Activated CD8-positive, alpha-beta memory T cell treated with anti-CD3 and anti-CD28 coated beads, Interleukin-2, amount 10 ng/mL, durations not matched to agents 7 days and 5 days (primary cell): ENCODE results near the gene PNKD. TPM values are rescaled to one million over a fixed set of nuclear protein-coding genes. Genes with fewer than 3 reads are reported as not detected.
A peak's percentile ranks its signal among the peaks of the same experiment; 100 is the strongest.

Experiments used
- ATAC-seq: fragments of 150-1000 bp; cut with Tn5 transposase; one replicate; pipeline ENCODE4 v1.10.0; 2021; ENCODE audit warnings: moderate library complexity
- CTCF ChIA-PET: fragments of 350-600 bp; sonication (Branson Sonifier 250); formaldehyde crosslinking; loops from one replicate; lab custom pipeline; 2021; ENCODE audit warnings: antibody characterized with exemption; lab: Charles Lee
- DNase-seq: peaks from one replicate; pipeline ENCODE4 v3.0.0-alpha.2; 2020
- H3K27ac Mint-ChIP-seq: one replicate; pipeline ENCODE4 v1.8.0; 2021; ENCODE audit warnings: mild to moderate bottlenecking, mixed read lengths
- H3K27me3 Mint-ChIP-seq: one replicate; pipeline ENCODE4 v1.8.0; 2021; ENCODE audit warnings: mixed read lengths
- H3K36me3 Mint-ChIP-seq: one replicate; pipeline ENCODE4 v1.8.0; 2021; ENCODE audit warnings: mild to moderate bottlenecking, mixed read lengths
- H3K4me1 Mint-ChIP-seq: one replicate; pipeline ENCODE4 v1.8.0; 2021; ENCODE audit warnings: mixed read lengths
- H3K4me3 Mint-ChIP-seq: one replicate; pipeline ENCODE4 v1.8.0; 2021; ENCODE audit warnings: mild to moderate bottlenecking, moderate library complexity, mixed read lengths
- H3K9me3 Mint-ChIP-seq: one replicate; pipeline ENCODE4 v1.8.0; 2022; ENCODE audit warnings: low read depth, mixed read lengths
- total RNA-seq, 2 experiments: library from RNA; stranded (reverse); gene quantifications; one replicate each; pipeline ENCODE4 v1.2.3, GENCODE V29; 2021

PNKD gene
- total RNA-seq, 2 experiments from 2014 or later: 37.6 to 40.7 TPM

- H3K4me3 Mint-ChIP-seq: no peak overlapping the region
- DNase-seq (no peak), ATAC-seq (no peak)
- H3K27ac Mint-ChIP-seq: peak overlapping the region; percentile 36
- CTCF ChIA-PET: interaction anchor here (1.3 kb wide), 1 partner anchor 75 kb away, joined by 4 read pairs; no protein-coding TSS in a partner anchor
- peaks cover 26% of the 10 kb centered on the region for H3K4me1 Mint-ChIP-seq
- peaks cover 14% of the 10 kb centered on the region for H3K36me3 Mint-ChIP-seq
- H3K9me3 Mint-ChIP-seq: no peaks in the 10 kb centered on the region
- no peaks in the 10 kb centered on the region for H3K27me3 Mint-ChIP-seq
These were observed 10.2 kb upstream of the PNKD start for GRCh38 chr2:218260166-218260565.

GRCh38 chr2:218260742-218261422 is 9.4 kb upstream of the PNKD start, which contains the start of gene GPBAR1:
GPBAR1 (plus strand) TSS chr2:218261015; CDS start chr2:218262725, 1,710 bp downstream.
- Mint-ChIP-seq H3K9me3 (no peaks in the 10 kb centered on the region), H3K27me3 (no peaks in the 10 kb centered on the region)
- no peak for DNase-seq

GRCh38 chr2:218261423-218262236 is 8.7 kb upstream of the PNKD start:
- H3K27ac Mint-ChIP-seq: peak overlapping the region; percentile 26
- no peak overlapping the region for H3K4me3 Mint-ChIP-seq
- no peaks in the 10 kb centered on the region for H3K9me3 Mint-ChIP-seq
- CTCF ChIA-PET: interaction anchor here (0.6 kb wide), 2 partner anchors 29 to 32 kb away, joined by 3 read pairs; no protein-coding TSS in a partner anchor
- peaks cover 11% of the 10 kb centered on the region for H3K36me3 Mint-ChIP-seq
- H3K27me3 Mint-ChIP-seq: no peaks in the 10 kb centered on the region
- DNase-seq: no peak
- no peak for ATAC-seq
- peaks cover 22% of the 10 kb centered on the region for H3K4me1 Mint-ChIP-seq

More at GRCh38 chr2:218260742-218261422, 9.4 kb upstream of the PNKD start, which contains the start of gene GPBAR1:
- CTCF ChIA-PET: no interaction called here
- H3K36me3 Mint-ChIP-seq: peaks cover 12% of the 10 kb centered on the region
- peak within 1 kb of the TSS; percentile 36 for H3K27ac Mint-ChIP-seq
- H3K4me3 Mint-ChIP-seq: no peak within 1 kb of the TSS
- H3K4me1 Mint-ChIP-seq: peaks cover 24% of the 10 kb centered on the region
- ATAC-seq: no peak

- ATAC-seq: no peak
- CTCF ChIA-PET: interaction anchor here (0.6 kb wide), 2 partner anchors 30 to 31 kb away, joined by 3 read pairs; no protein-coding TSS in a partner anchor
- no peak overlapping the region for H3K4me3 Mint-ChIP-seq
- peaks cover 12% of the 10 kb centered on the region for H3K36me3 Mint-ChIP-seq
- no peaks in the 10 kb centered on the region for H3K9me3 Mint-ChIP-seq
- DNase-seq: no peak
- no peak overlapping the region for H3K27ac Mint-ChIP-seq
- H3K27me3 Mint-ChIP-seq: no peaks in the 10 kb centered on the region
- H3K4me1 Mint-ChIP-seq: peaks cover 18% of the 10 kb centered on the region
These were observed 8.1 kb upstream of the PNKD start for GRCh38 chr2:218262237-218262600.

GRCh38 chr2:218262631-218263586 is 7.4 kb upstream of the PNKD start:
- H3K9me3 Mint-ChIP-seq: no peaks in the 10 kb centered on the region
- H3K4me1 Mint-ChIP-seq: peaks cover 16% of the 10 kb centered on the region
- ATAC-seq: no peak
- CTCF ChIA-PET: interaction anchor here (0.6 kb wide), 2 partner anchors 30 to 31 kb away, joined by 3 read pairs; no protein-coding TSS in a partner anchor
- DNase-seq: no peak
- H3K4me3 Mint-ChIP-seq: no peak overlapping the region
- H3K27me3 Mint-ChIP-seq: no peaks in the 10 kb centered on the region
- H3K36me3 Mint-ChIP-seq: peaks cover 14% of the 10 kb centered on the region
- no peak overlapping the region for H3K27ac Mint-ChIP-seq

- no peak overlapping the region for H3K4me3 Mint-ChIP-seq
- no peak for DNase-seq
- peak overlapping the region; percentile 82 for H3K27ac Mint-ChIP-seq
- peak; percentile 59 for ATAC-seq
- peaks cover 14% of the 10 kb centered on the region for H3K36me3 Mint-ChIP-seq
- H3K4me1 Mint-ChIP-seq: peaks cover 19% of the 10 kb centered on the region
- no peaks in the 10 kb centered on the region for H3K27me3 Mint-ChIP-seq
- H3K9me3 Mint-ChIP-seq: no peaks in the 10 kb centered on the region
- CTCF ChIA-PET: interaction anchor here (0.7 to 1.7 kb wide), 2 partner anchors 77 to 79 kb away, joined by 3 to 5 read pairs; no protein-coding TSS in a partner anchor
These were observed 6.3 kb upstream of the PNKD start for GRCh38 chr2:218263817-218264641.

GRCh38 chr2:218264773-218265561 is 5.4 kb upstream of the PNKD start:
- Mint-ChIP-seq H3K4me3 (no peak overlapping the region), H3K9me3 (no peaks in the 10 kb centered on the region), H3K36me3 (peaks cover 14% of the 10 kb centered on the region), H3K27me3 (no peaks in the 10 kb centered on the region), H3K27ac (no peak overlapping the region), H3K4me1 (peaks cover 23% of the 10 kb centered on the region)
- DNase-seq (no peak), ATAC-seq (no peak)
- CTCF ChIA-PET: interaction anchor here (1.3 to 1.7 kb wide), 2 partner anchors 8 to 78 kb away, joined by 3 to 5 read pairs; no protein-coding TSS in a partner anchor

GRCh38 chr2:218265626-218266025 is 4.7 kb upstream of the PNKD start:
- H3K27ac Mint-ChIP-seq: no peak overlapping the region
- no peak for DNase-seq
- H3K4me1 Mint-ChIP-seq: peaks cover 25% of the 10 kb centered on the region
- ATAC-seq: no peak
- CTCF ChIA-PET: interaction anchor here (1.3 to 1.7 kb wide), 2 partner anchors 9 to 78 kb away, joined by 3 to 5 read pairs; no protein-coding TSS in a partner anchor
- H3K4me3 Mint-ChIP-seq: no peak overlapping the region
- no peaks in the 10 kb centered on the region for H3K27me3 Mint-ChIP-seq
- H3K36me3 Mint-ChIP-seq: peaks cover 14% of the 10 kb centered on the region
- no peaks in the 10 kb centered on the region for H3K9me3 Mint-ChIP-seq

- no peak overlapping the region for H3K4me3 Mint-ChIP-seq
- H3K36me3 Mint-ChIP-seq: peaks cover 14% of the 10 kb centered on the region
- no peaks in the 10 kb centered on the region for H3K9me3 Mint-ChIP-seq
- peaks cover 31% of the 10 kb centered on the region for H3K4me1 Mint-ChIP-seq
- DNase-seq: no peak
- peak overlapping the region; percentile 65 for H3K27ac Mint-ChIP-seq
- CTCF ChIA-PET: interaction anchor here (0.6 to 1.3 kb wide), 3 partner anchors 10 to 354 kb away, joined by 3 to 5 read pairs (median 4); no protein-coding TSS in a partner anchor
- H3K27me3 Mint-ChIP-seq: no peaks in the 10 kb centered on the region
- ATAC-seq: no peak
These were observed 3.9 kb upstream of the PNKD start for GRCh38 chr2:218266316-218266979.

GRCh38 chr2:218267259-218267658 is 3.1 kb upstream of the PNKD start:
- DNase-seq (no peak), ATAC-seq (no peak)
- H3K4me3 Mint-ChIP-seq: no peak overlapping the region
- no peaks in the 10 kb centered on the region for H3K27me3 Mint-ChIP-seq
- peak overlapping the region; percentile 65 for H3K27ac Mint-ChIP-seq
- H3K36me3 Mint-ChIP-seq: peaks cover 14% of the 10 kb centered on the region
- peaks cover 40% of the 10 kb centered on the region for H3K4me1 Mint-ChIP-seq
- CTCF ChIA-PET: interaction anchor here (1.1 kb wide), 1 partner anchor 37 kb away, joined by 5 read pairs; no protein-coding TSS in a partner anchor
- no peaks in the 10 kb centered on the region for H3K9me3 Mint-ChIP-seq
